Mammary epithelial cell (primary cell): ENCODE data around the gene GRAMD1B.

Experiments used
- EZH2 ChIP-seq: IDR thresholded peaks from 2 replicates; pipeline ENCODE4 v1.6.1; 2012; ENCODE audit warnings: low read length, inconsistent platforms, borderline replicate concordance
- TF ChIP-seq, protein P1 (sequence below), 2 donors: IDR thresholded peaks in 1 of 2; conservative IDR thresholded peaks in 1 of 2; 2 replicates each; pipeline ENCODE4 v1.5.1; 2011 to 2012; ENCODE audit warnings: inconsistent platforms in 2 of 2, low read length in 2 of 2, mild to moderate bottlenecking in 2 of 2, control low read depth in 1 of 2, low read depth in 1 of 2; ENCODE audit not compliant: insufficient read depth in 1 of 2; ENCODE audit errors: extremely low read depth in 1 of 2

DNA sequence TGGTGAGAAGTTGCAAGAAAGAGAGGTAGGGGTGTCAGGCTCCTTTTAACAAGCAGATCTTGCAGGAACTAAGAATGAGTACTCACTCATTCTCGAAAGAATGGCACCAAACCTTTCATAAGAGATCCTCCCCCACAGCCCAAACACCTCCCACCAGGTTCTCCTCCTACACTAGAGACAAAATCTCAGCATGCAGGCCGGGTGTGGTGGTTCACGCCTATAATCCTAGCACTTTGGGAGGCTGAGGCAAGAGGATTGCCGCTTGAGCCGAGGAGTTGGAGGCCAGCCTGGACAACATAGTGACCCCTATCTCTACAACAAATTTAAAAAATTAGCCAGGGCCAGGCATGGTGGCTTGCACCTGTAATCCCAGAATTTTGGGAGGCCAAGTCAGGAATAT, 11.1 kb downstream of the GRAMD1B start:
- TF ChIP-seq, protein P1, sequence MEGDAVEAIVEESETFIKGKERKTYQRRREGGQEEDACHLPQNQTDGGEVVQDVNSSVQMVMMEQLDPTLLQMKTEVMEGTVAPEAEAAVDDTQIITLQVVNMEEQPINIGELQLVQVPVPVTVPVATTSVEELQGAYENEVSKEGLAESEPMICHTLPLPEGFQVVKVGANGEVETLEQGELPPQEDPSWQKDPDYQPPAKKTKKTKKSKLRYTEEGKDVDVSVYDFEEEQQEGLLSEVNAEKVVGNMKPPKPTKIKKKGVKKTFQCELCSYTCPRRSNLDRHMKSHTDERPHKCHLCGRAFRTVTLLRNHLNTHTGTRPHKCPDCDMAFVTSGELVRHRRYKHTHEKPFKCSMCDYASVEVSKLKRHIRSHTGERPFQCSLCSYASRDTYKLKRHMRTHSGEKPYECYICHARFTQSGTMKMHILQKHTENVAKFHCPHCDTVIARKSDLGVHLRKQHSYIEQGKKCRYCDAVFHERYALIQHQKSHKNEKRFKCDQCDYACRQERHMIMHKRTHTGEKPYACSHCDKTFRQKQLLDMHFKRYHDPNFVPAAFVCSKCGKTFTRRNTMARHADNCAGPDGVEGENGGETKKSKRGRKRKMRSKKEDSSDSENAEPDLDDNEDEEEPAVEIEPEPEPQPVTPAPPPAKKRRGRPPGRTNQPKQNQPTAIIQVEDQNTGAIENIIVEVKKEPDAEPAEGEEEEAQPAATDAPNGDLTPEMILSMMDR (conservative IDR thresholded peaks at IDR 0.05 in 1 of 2, IDR thresholded peaks at IDR 0.05 in 1 of 2; ENCODE audit: extremely low read depth in 1 of 2, insufficient read depth in 1 of 2, low read depth in 1 of 2, low read length in 2 of 2): no peak
- no peak for TF ChIP-seq EZH2
